Activated CD8-positive, alpha-beta memory T cell treated with anti-CD3 and anti-CD28 coated beads, Interleukin-2, amount 10 ng/mL, durations not matched to agents 7 days and 5 days (primary cell): ENCODE measurements around the gene ZBTB3. TPM values are rescaled to one million over a fixed set of nuclear protein-coding genes. Genes with fewer than 3 reads are reported as not detected.

Experiments used
- ATAC-seq: fragments of 150-1000 bp; cut with Tn5 transposase; one replicate; pipeline ENCODE4 v1.10.0; 2021; ENCODE audit warnings: moderate library complexity
- CTCF ChIA-PET: fragments of 350-600 bp; sonication (Branson Sonifier 250); formaldehyde crosslinking; loops from one replicate; lab custom pipeline; 2021; ENCODE audit warnings: antibody characterized with exemption; lab: Charles Lee
- DNase-seq: peaks from one replicate; pipeline ENCODE4 v3.0.0-alpha.2; 2020
- H3K27ac Mint-ChIP-seq: one replicate; pipeline ENCODE4 v1.8.0; 2021; ENCODE audit warnings: mild to moderate bottlenecking, mixed read lengths
- H3K27me3 Mint-ChIP-seq: one replicate; pipeline ENCODE4 v1.8.0; 2021; ENCODE audit warnings: mixed read lengths
- H3K36me3 Mint-ChIP-seq: one replicate; pipeline ENCODE4 v1.8.0; 2021; ENCODE audit warnings: mild to moderate bottlenecking, mixed read lengths
- H3K4me1 Mint-ChIP-seq: one replicate; pipeline ENCODE4 v1.8.0; 2021; ENCODE audit warnings: mixed read lengths
- H3K4me3 Mint-ChIP-seq: one replicate; pipeline ENCODE4 v1.8.0; 2021; ENCODE audit warnings: mild to moderate bottlenecking, moderate library complexity, mixed read lengths
- H3K9me3 Mint-ChIP-seq: one replicate; pipeline ENCODE4 v1.8.0; 2022; ENCODE audit warnings: low read depth, mixed read lengths
- total RNA-seq, 2 experiments: library from RNA; stranded (reverse); gene quantifications; one replicate each; pipeline ENCODE4 v1.2.3, GENCODE V29; 2021

Gene ZBTB3
- total RNA-seq, 2 experiments from 2014 or later = 9.3 to 10.2 TPM

DNA sequence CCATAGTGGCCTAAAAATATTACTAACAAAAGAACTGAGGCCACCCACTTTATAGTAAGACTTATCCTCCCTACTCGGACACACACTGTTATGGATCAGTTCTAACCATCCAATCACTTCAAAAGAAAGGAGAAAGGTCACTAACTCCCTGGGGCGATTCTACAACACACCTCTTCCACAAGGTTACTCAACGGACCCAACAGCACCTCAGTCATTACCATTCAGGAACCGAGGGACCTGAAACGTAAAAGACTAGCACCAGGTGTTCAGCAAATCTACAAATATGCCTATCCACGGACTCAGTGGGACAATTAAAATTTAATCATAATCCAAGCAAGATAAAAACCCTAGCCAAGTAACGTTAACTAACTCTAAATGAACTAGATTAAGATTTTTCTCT is 28.3 kb downstream of the ZBTB3 start:
- Mint-ChIP-seq H3K27me3 (no peaks in the 10 kb centered on the region), H3K36me3 (peaks cover 66% of the 10 kb centered on the region), H3K4me3 (peak overlapping the region; percentile 94), H3K9me3 (no peaks in the 10 kb centered on the region), H3K27ac (peak overlapping the region; percentile 98), H3K4me1 (peaks cover 56% of the 10 kb centered on the region)
- ATAC-seq = no peak
- no peak for DNase-seq
- CTCF ChIA-PET = interaction anchor here (0.7 to 2.2 kb wide), 10 partner anchors 8 to 165 kb away, joined by 3 to 8 read pairs (median 3); partner anchors contain the start of genes SLC3A2, TMEM179B and ZBTB3

DNA sequence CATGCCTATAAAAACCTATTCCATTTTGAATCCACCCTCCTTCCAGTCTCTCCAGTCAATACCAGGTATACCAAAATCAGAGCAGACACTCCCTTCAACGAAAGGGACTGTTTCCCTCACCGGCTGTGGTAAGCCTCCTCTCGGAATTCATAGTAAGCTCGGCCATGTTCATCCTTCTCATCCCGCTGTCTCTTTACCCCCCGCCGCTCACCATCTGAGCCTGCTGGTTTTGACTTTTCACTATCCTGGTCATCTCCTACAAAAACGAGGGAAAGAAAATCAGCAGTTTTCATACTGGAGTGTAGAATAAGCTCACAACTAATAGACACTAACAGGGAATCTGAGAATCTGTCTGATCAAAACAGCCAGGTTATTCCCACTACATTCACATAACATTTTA is 29.8 kb downstream of the ZBTB3 start:
- Mint-ChIP-seq H3K27ac (peak overlapping the region; percentile 98), H3K9me3 (no peaks in the 10 kb centered on the region), H3K36me3 (peaks cover 75% of the 10 kb centered on the region), H3K4me1 (peaks cover 56% of the 10 kb centered on the region), H3K4me3 (peak overlapping the region; percentile 94), H3K27me3 (no peaks in the 10 kb centered on the region)
- ATAC-seq (no peak), DNase-seq (no peak)
- CTCF ChIA-PET = interaction anchor here (1.1 to 2.6 kb wide), 4 partner anchors 15 to 125 kb away, joined by 3 to 11 read pairs (median 4); partner anchors contain the start of genes TMEM179B and ZBTB3

DNA sequence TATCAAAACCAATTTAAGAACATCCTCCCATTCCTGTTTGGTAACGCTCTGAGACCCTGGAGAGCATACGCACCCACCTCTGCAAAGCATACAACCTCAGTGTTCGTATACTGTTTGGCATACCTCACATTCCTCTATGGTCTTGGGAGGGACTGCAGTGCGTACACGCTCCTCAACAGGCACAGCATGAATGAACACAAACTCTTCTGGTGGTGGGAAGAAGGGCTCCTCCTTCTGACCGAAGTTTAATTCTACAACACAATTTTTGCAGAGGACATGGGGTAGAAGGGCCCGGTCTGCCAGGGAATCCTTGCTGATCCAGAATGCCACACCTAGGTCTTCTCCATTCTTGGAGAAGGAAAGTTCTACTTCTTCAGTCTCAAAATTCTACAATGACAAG is 32.0 kb downstream of the ZBTB3 start:
- peaks cover 86% of the 10 kb centered on the region for H3K36me3 Mint-ChIP-seq
- no peaks in the 10 kb centered on the region for H3K27me3 Mint-ChIP-seq
- no peak for DNase-seq
- ATAC-seq = no peak
- H3K4me3 Mint-ChIP-seq = no peak overlapping the region
- H3K4me1 Mint-ChIP-seq = peaks cover 68% of the 10 kb centered on the region
- CTCF ChIA-PET = interaction anchor here (1.5 kb wide), 1 partner anchor 10 kb away, joined by 3 read pairs; no protein-coding TSS in a partner anchor
- H3K27ac Mint-ChIP-seq = no peak overlapping the region
- no peaks in the 10 kb centered on the region for H3K9me3 Mint-ChIP-seq

DNA sequence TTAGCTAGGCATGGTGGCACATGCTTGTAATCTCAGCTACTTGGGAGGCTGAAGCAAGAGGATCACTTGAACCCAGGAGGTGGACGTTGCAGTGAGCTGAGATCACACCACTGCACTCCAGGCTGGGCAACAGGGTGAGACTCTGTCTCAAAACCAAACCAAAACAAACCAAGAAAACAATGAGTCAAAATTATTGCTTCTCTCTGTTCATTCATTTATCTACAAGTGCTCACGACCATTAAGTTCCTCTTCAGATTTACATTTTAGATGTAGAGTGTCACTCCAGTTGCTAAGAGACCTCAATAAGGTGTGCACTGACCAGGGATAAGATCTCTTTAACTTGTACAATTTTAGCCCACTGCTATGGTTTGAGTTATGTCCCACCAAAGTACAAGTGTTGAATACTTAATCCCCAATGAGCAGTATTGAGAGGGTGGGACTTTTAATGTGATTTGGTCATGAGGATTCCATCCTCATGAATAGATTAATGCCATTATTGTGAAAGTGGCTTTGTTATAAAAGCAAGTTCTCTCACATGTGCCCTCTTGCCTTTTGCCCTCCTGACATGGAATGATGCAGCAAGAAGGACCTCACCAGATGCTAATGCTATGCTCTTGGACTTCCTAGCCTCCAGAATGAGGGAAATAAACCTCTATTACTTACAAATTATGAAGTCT is 34.5 kb downstream of the ZBTB3 start:
- Mint-ChIP-seq H3K36me3 (peaks cover 88% of the 10 kb centered on the region), H3K9me3 (no peaks in the 10 kb centered on the region), H3K4me1 (peaks cover 79% of the 10 kb centered on the region), H3K27ac (peak overlapping the region; percentile 42), H3K4me3 (no peak overlapping the region), H3K27me3 (no peaks in the 10 kb centered on the region)
- DNase-seq = no peak
- ATAC-seq = peak; percentile 58
- CTCF ChIA-PET = interaction anchor here (0.7 to 3.1 kb wide), 3 partner anchors 10 to 142 kb away, joined by 3 to 10 read pairs (median 4); no protein-coding TSS in a partner anchor

DNA sequence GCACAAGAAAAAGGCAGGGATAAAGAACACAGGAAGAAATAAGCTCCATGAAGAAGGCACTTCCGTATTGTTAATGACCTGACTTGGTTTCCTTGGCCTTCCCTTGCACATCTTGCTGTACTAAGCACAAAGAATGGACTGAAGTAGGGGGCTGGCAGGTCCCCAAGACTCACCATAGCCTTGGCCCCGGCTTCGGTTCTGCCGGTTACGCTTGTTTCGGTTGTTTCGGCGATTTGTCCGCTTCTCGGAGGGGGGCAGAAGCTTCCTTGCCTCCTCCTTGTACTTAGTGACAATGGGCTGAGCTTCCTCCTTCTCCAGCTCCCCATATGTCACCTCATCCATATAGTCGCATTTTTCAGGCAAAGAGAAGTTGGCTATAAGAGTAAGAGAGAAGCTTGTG is 37.1 kb downstream of the ZBTB3 start:
- Mint-ChIP-seq H3K36me3 (peaks cover 80% of the 10 kb centered on the region), H3K4me3 (no peak overlapping the region), H3K27ac (no peak overlapping the region), H3K27me3 (no peaks in the 10 kb centered on the region), H3K4me1 (peaks cover 81% of the 10 kb centered on the region), H3K9me3 (no peaks in the 10 kb centered on the region)
- CTCF ChIA-PET = interaction anchor here (1.3 to 2.3 kb wide), 3 partner anchors 10 to 105 kb away, joined by 3 to 8 read pairs (median 4); partner anchors contain the start of gene HNRNPUL2
- DNase-seq (no peak), ATAC-seq (no peak)

DNA sequence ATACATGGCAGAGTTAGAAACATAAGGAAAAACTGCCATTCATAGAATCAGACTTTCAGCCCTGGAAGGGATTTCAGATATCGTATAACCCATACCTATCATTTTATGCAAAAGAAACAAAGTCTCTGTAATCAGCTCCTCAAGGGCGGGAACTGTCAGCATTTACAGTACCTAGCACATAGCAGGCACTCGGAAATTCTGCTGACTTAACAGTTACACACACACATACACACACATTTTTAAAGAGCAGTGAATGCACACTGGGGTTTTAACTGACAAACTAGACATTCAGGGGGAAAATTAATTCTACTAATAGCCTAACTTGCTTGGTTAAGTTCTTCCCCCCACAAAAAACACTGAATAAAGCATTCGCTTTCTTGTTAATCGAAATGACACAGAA is 37.8 kb downstream of the ZBTB3 start:
- Mint-ChIP-seq H3K4me3 (no peak overlapping the region), H3K27ac (peak overlapping the region; percentile 45), H3K27me3 (no peaks in the 10 kb centered on the region), H3K4me1 (peaks cover 79% of the 10 kb centered on the region), H3K9me3 (no peaks in the 10 kb centered on the region), H3K36me3 (peaks cover 76% of the 10 kb centered on the region)
- CTCF ChIA-PET = interaction anchor here (1.0 to 2.3 kb wide), 4 partner anchors 9 to 105 kb away, joined by 3 to 8 read pairs (median 4); partner anchors contain the start of genes BSCL2, GNG3 and HNRNPUL2
- DNase-seq (no peak), ATAC-seq (no peak)

DNA sequence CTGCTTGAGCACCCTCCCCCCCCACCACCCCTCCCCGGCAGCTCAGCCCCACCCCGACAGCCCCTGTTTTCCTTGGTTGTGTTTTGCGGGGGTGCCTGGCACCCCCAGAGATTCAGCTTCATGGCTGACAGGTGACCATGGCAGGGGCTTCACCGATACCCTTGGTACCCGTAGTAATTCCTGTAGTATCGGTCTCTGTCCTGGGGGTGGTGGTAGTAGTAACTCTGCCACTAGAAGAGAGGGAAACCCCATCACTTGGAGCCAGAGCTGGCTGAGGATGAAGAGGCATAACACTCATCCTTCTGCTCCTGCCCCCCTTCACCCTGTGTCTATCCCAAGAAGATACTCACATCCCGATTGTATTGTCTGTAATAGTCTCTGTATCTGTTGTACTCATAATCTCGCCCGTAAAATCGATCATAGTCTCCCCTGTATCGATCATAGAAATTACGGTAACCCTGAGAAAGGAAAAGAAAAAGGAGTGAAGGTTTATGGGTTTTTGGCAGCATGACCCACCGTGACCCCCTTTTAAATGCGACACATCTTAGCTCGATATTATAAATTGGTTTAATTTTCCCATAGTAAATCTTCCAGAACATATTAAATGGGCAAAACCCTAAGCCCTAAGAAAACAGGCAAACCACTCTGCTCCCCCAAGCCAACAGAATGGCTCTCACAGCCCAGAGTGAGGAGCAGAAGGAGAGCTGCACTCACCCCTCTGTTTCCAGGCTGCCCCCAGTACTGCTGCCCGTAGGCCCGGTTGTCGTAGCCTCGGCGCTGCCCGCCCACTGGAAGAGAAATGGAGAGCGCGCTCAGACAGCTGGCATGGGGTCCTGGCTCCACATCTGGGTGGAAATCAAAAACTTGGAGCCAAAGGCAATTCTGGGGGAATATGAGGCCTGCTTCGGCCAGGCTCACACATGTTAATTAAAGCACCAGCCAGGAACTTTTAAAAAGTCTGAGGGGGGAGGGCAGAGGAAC is 38.5 kb downstream of the ZBTB3 start:
- H3K27ac Mint-ChIP-seq = peak overlapping the region; percentile 45
- DNase-seq (no peak), ATAC-seq (no peak)
- peaks cover 79% of the 10 kb centered on the region for H3K4me1 Mint-ChIP-seq
- no peaks in the 10 kb centered on the region for H3K9me3 Mint-ChIP-seq
- no peaks in the 10 kb centered on the region for H3K27me3 Mint-ChIP-seq
- H3K4me3 Mint-ChIP-seq = no peak overlapping the region
- peaks cover 76% of the 10 kb centered on the region for H3K36me3 Mint-ChIP-seq
- CTCF ChIA-PET = interaction anchor here (1.0 to 2.3 kb wide), 4 partner anchors 8 to 104 kb away, joined by 3 to 8 read pairs (median 4); partner anchors contain the start of genes BSCL2, GNG3 and HNRNPUL2

DNA sequence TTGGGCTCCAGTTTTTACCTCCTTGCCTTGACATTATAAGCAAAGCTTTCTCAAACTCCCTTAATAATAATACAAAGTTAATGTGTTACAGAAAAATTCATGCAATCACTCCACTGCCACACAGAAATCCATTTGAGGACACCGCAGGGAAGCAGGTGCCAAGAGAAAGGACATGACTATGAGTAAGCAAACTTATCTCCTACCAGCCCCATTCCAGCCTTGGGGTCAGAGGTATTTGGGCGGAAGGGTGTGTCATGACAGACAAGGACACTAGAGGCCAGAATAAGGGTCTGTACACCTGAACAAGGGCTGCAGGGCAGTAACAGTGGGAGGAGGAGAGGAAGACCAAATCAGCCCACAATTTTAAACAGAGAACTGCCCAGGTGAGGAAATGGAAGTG is 40.6 kb downstream of the ZBTB3 start:
- H3K4me1 Mint-ChIP-seq = peaks cover 78% of the 10 kb centered on the region
- no peaks in the 10 kb centered on the region for H3K9me3 Mint-ChIP-seq
- no peak for DNase-seq
- peak overlapping the region; percentile 53 for H3K4me3 Mint-ChIP-seq
- peaks cover 64% of the 10 kb centered on the region for H3K36me3 Mint-ChIP-seq
- peak overlapping the region; percentile 92 for H3K27ac Mint-ChIP-seq
- CTCF ChIA-PET = interaction anchor here (1.5 kb wide), 1 partner anchor 56 kb away, joined by 3 read pairs; no protein-coding TSS in a partner anchor
- H3K27me3 Mint-ChIP-seq = no peaks in the 10 kb centered on the region
- ATAC-seq = no peak

DNA sequence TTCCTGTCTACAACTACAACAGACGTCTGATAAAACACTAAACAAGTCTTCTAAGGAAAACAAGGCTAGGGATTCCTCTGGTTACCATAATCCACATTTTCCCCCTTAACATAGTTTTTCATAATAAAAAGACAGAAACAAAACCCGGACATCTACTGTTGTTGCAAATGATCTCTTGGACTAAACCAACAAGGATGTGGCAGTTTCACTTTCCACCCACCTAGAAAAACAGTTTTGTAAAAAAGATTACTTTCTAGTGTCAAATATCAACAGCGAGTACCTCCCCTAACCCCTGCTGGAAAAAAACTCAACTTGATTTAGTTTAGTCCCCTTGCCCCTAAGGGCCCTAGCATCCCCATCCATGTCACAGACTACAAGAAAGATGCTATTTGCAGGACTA is 41.1 kb downstream of the ZBTB3 start:
- DNase-seq = no peak
- Mint-ChIP-seq H3K9me3 (no peaks in the 10 kb centered on the region), H3K27me3 (no peaks in the 10 kb centered on the region), H3K4me3 (peak overlapping the region; percentile 53), H3K27ac (peak overlapping the region; percentile 92), H3K36me3 (peaks cover 60% of the 10 kb centered on the region), H3K4me1 (peaks cover 79% of the 10 kb centered on the region)
- CTCF ChIA-PET = interaction anchor here (1.0 to 1.5 kb wide), 2 partner anchors 57 to 101 kb away, joined by 3 read pairs; no protein-coding TSS in a partner anchor
- no peak for ATAC-seq

DNA sequence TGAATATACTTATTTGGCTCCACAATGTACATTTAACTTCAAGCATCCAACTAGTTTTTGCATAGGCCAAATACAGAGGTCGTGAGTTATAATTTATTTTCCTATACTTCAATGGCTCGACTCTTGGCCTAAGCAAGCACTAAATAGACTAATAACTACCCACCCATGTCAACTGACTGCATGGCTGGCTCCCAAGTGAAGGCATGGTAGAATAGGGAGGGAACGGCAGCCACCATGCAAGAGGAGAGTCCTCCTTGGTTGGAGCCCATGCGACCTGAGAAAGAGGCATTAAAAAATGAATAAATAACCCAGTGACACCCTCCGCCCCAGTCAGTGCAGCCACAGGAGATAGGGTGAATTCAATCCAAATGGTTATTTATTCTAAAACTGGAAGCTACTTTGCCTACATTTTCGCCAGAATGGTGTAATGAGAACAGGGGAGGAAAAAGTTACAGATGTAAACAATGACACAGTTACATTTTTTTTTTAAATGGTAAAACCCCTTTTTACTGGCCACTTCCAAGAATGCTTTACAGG is 41.6 kb downstream of the ZBTB3 start:
- Mint-ChIP-seq H3K27me3 (no peaks in the 10 kb centered on the region), H3K4me1 (peaks cover 76% of the 10 kb centered on the region), H3K4me3 (peak overlapping the region; percentile 53), H3K27ac (peak overlapping the region; percentile 92), H3K36me3 (peaks cover 56% of the 10 kb centered on the region), H3K9me3 (no peaks in the 10 kb centered on the region)
- DNase-seq (no peak), ATAC-seq (no peak)
- CTCF ChIA-PET = interaction anchor here (1.0 to 1.5 kb wide), 4 partner anchors 10 to 169 kb away, joined by 3 read pairs; no protein-coding TSS in a partner anchor

DNA sequence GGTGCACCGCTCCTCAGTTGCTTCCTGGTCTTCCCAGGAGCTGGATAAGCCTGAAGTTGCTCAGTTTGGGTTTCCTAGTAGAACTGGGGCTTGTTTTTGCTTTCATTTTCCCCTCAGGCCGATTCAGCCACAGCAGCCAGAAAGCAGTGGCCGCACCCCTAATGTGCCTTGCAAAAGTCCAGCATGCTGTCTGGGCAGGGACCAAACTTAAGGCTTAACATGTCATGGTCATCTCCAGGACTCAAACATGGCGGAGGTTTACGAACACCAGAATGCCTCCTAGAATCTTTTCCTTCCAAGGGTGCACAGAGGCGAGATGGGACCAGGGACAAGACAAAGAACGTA is 44.0 kb downstream of the ZBTB3 start:
- Mint-ChIP-seq H3K4me1 (peaks cover 77% of the 10 kb centered on the region), H3K27ac (peak overlapping the region; percentile 99), H3K9me3 (no peaks in the 10 kb centered on the region), H3K4me3 (peak overlapping the region; percentile 94), H3K27me3 (no peaks in the 10 kb centered on the region), H3K36me3 (peaks cover 34% of the 10 kb centered on the region)
- CTCF ChIA-PET = interaction anchor here (0.7 to 3.0 kb wide), 8 partner anchors 9 to 285 kb away, joined by 3 to 10 read pairs (median 4); partner anchors contain the start of genes HNRNPUL2, POLR2G and TUT1
- ATAC-seq (peak; percentile 5), DNase-seq (peak; percentile 60)

DNA sequence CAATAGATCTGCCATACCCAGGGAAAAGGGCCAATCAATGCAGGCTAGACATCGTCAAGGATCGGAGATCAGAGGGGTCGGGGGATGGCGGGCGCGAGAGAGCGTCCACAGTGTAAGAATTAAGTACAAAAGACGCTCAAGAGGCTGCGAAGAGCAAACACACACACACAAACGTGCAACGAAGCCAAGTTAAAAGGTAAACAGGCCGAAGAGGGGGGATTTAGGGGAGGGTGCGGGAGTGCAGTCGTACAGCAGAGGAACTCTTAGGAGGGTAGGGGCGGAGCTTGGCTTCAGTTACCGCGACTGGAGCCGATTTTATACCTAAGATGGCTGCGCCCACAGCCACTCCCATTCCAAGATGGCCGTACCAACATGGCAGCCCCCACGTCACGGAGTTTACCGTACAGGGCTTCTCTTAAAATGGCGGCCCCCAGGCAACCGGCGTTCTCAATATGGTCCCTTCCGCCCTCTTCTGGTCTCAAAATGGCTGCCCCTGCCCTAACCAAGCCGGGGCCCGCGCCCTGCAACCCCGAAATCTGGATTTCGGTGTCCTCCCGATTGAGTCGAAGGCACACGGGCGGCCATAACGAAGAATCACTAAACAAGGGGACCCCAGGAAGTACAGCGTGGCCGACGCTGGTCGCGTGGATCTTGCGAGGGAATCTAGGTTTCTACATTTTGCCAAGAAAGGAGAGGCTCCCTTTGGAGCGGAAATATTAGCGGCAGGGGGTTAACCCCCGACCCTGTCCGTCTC is 44.5 kb downstream of the ZBTB3 start:
- Mint-ChIP-seq H3K4me1 (peaks cover 73% of the 10 kb centered on the region), H3K27me3 (no peaks in the 10 kb centered on the region), H3K36me3 (peaks cover 30% of the 10 kb centered on the region), H3K9me3 (no peaks in the 10 kb centered on the region), H3K4me3 (peak overlapping the region; percentile 94), H3K27ac (peak overlapping the region; percentile 99)
- peak; percentile 99 for DNase-seq
- CTCF ChIA-PET = interaction anchor here (0.9 to 3.0 kb wide), 9 partner anchors 9 to 285 kb away, joined by 3 to 10 read pairs (median 4); partner anchors contain the start of genes HNRNPUL2, MTA2 and TUT1
- peak; percentile 78 for ATAC-seq
